H1 (cell line): ENCODE results near the gene ZNF511. TPM values are rescaled to one million over a fixed set of nuclear protein-coding genes. Genes with fewer than 3 reads are reported as not detected.

Experiments
- CTCF ChIA-PET: fragments of 300-600 bp; sonication (Branson Sonifier 250); formaldehyde crosslinking; loops from one replicate; lab custom pipeline; 2021; ENCODE audit not compliant: partially characterized antibody; lab: Charles Lee
- POLR2A ChIA-PET: fragments of 300-600 bp; sonication (Branson Sonifier 250); formaldehyde crosslinking; loops from one replicate; lab custom pipeline; 2021; ENCODE audit warnings: inconsistent platforms; ENCODE audit not compliant: partially characterized antibody; lab: Charles Lee
- DNase-seq, 2 experiments: peaks; one replicate each; pipeline versions ENCODE4 v3.0.0 to v3.0.0-alpha.2; 2010 to 2022; ENCODE audit warnings: low spot score in 2 of 2, low read depth in 1 of 2, mixed read lengths in 1 of 2
- FAIRE-seq: peaks from 2 replicates; lab custom pipeline; 2011; peaks lifted over from hg19 to GRCh38; lab: Jason Lieb, UNC
- H2AFZ ChIP-seq: 2 replicates; pipeline ENCODE4 v1.8.1; 2012; ENCODE audit warnings: low read length, inconsistent platforms
- H2AK5ac ChIP-seq: 2 replicates; pipeline ENCODE4 v1.6.1; 2013; ENCODE audit warnings: low read depth, low read length
- H2BK120ac ChIP-seq: replicated peaks from 2 replicates; pipeline ENCODE3; 2013; ENCODE audit warnings: low read depth, low read length, inconsistent platforms
- H2BK12ac ChIP-seq: 2 replicates; pipeline ENCODE4 v1.6.1; 2013; ENCODE audit warnings: low read depth, low read length
- H2BK15ac ChIP-seq: 2 replicates; pipeline ENCODE4 v1.6.1; 2013; ENCODE audit warnings: low read length
- H2BK20ac ChIP-seq: 2 replicates; pipeline ENCODE4 v1.6.1; 2013; ENCODE audit warnings: low read length
- H2BK5ac ChIP-seq: 2 replicates; pipeline ENCODE4 v1.6.1; 2013; ENCODE audit warnings: low read depth, low read length
- H3K14ac ChIP-seq: 2 replicates; pipeline ENCODE4 v1.6.1; 2013; ENCODE audit warnings: inconsistent platforms; ENCODE audit not compliant: insufficient read length
- H3K18ac ChIP-seq: 2 replicates; pipeline ENCODE4 v1.6.1; 2013; ENCODE audit warnings: low read length; ENCODE audit errors: extremely low read depth
- H3K23ac ChIP-seq: 2 replicates; pipeline ENCODE4 v1.6.1; 2013; ENCODE audit warnings: inconsistent platforms; ENCODE audit not compliant: insufficient read length
- H3K23me2 ChIP-seq: 2 replicates; pipeline ENCODE4 v1.6.1; 2013; ENCODE audit warnings: low read depth, low read length
- H3K27ac ChIP-seq: 2 replicates; pipeline ENCODE4 v1.6.1; 2011; ENCODE audit warnings: low read depth, low read length, inconsistent platforms
- H3K27me3 ChIP-seq, 4 experiments: replicated peaks in 1 of 4; 1 replicate in 1 of 4; 2 replicates in 3 of 4; pipeline versions ENCODE4 v1.6.1 to v1.8.1; 2011 to 2013; ENCODE audit warnings: low read length in 3 of 4, mild to moderate bottlenecking in 3 of 4, inconsistent platforms in 2 of 4, mixed read lengths in 2 of 4, moderate library complexity in 1 of 4; ENCODE audit not compliant: control insufficient read depth in 3 of 4, insufficient read depth in 3 of 4; ENCODE audit errors: extremely low read depth in 1 of 4
- H3K36me3 ChIP-seq, 4 experiments: 2 replicates each; pipeline versions ENCODE4 v1.6.1 to v1.8.1; 2011 to 2013; ENCODE audit warnings: mild to moderate bottlenecking in 4 of 4, low read length in 3 of 4, moderate library complexity in 2 of 4, control low read depth in 1 of 4, inconsistent platforms in 1 of 4; ENCODE audit not compliant: insufficient read depth in 4 of 4, control insufficient read depth in 2 of 4
- H3K4ac ChIP-seq: replicated peaks from 2 replicates; pipeline ENCODE3; 2013; ENCODE audit warnings: low read length, low read depth, mixed read lengths, inconsistent platforms; ENCODE audit not compliant: insufficient read length
- H3K4me1 ChIP-seq, 4 experiments: replicated peaks in 1 of 4; 1 replicate in 1 of 4; 2 replicates in 3 of 4; pipeline versions ENCODE4 v1.6.1 to v1.8.1; 2011 to 2013; ENCODE audit warnings: low read length in 3 of 4, inconsistent platforms in 2 of 4, mixed read lengths in 1 of 4; ENCODE audit not compliant: insufficient read depth in 4 of 4, control insufficient read depth in 3 of 4
- H3K4me2 ChIP-seq, 2 experiments: 2 replicates each; pipeline versions ENCODE4 v1.6.1 to v1.8.1; 2011 to 2013; ENCODE audit warnings: low read depth in 2 of 2, low read length in 2 of 2, control low read depth in 1 of 2, inconsistent platforms in 1 of 2, mild to moderate bottlenecking in 1 of 2; ENCODE audit not compliant: insufficient read depth in 1 of 2
- H3K4me3 ChIP-seq, 4 experiments: fragments of 200-600, 300-600 bp in 1 of 4; sonication (generic), shearing (Covaris generic), sonication (Bioruptor Twin) in 1 of 4; 2 replicates each; pipeline versions ENCODE4 v1.5.1 to v1.8.1; 2011 to 2016; ENCODE audit warnings: low read length in 4 of 4, low read depth in 3 of 4, control low read depth in 2 of 4, inconsistent platforms in 2 of 4, mild to moderate bottlenecking in 2 of 4, mixed read lengths in 1 of 4, moderate library complexity in 1 of 4; ENCODE audit not compliant: insufficient read depth in 2 of 4; ENCODE audit errors: extremely low read depth in 1 of 4
- H3K56ac ChIP-seq: replicated peaks from 2 replicates; pipeline ENCODE3; 2013; ENCODE audit warnings: low read depth, mild to moderate bottlenecking, mixed read lengths, low read length, inconsistent platforms; ENCODE audit not compliant: insufficient read length
- H3K79me1 ChIP-seq: 2 replicates; pipeline ENCODE4 v1.6.1; 2013; ENCODE audit warnings: low read depth, low read length, control low read depth
- H3K79me2 ChIP-seq, 2 experiments: 2 replicates each; pipeline versions ENCODE4 v1.6.1 to v1.8.1; 2012 to 2013; ENCODE audit warnings: low read length in 2 of 2, mild to moderate bottlenecking in 2 of 2, inconsistent platforms in 1 of 2; ENCODE audit not compliant: insufficient read depth in 2 of 2, control insufficient read depth in 1 of 2
- H3K9ac ChIP-seq, 4 experiments: replicated peaks in 1 of 4; 1 replicate in 1 of 4; 2 replicates in 3 of 4; pipeline versions ENCODE4 v1.6.1 to v1.8.1; 2011 to 2013; ENCODE audit warnings: low read depth in 3 of 4, low read length in 3 of 4, control low read depth in 2 of 4, mild to moderate bottlenecking in 2 of 4, moderate library complexity in 2 of 4, inconsistent platforms in 1 of 4; ENCODE audit errors: extremely low read depth in 1 of 4
- H3K9me3 ChIP-seq, 2 experiments: 2 replicates each; pipeline versions ENCODE4 v1.6.1 to v1.8.1; 2012 to 2013; ENCODE audit warnings: mild to moderate bottlenecking in 2 of 2, moderate library complexity in 2 of 2, control low read depth in 1 of 2, inconsistent platforms in 1 of 2, low read depth in 1 of 2, low read length in 1 of 2, mixed read lengths in 1 of 2; ENCODE audit not compliant: insufficient read depth in 2 of 2
- H4K20me1 ChIP-seq, 2 experiments: replicated peaks in 1 of 2; 2 replicates each; pipeline versions ENCODE3 to v1.8.1; 2011 to 2013; ENCODE audit warnings: inconsistent platforms in 2 of 2, low read length in 2 of 2, mild to moderate bottlenecking in 1 of 2; ENCODE audit not compliant: insufficient read depth in 2 of 2, control insufficient read depth in 1 of 2
- H4K5ac ChIP-seq: 2 replicates; pipeline ENCODE4 v1.6.1; 2013; ENCODE audit warnings: low read length, low read depth, mixed read lengths, inconsistent platforms; ENCODE audit not compliant: insufficient read length
- H4K8ac ChIP-seq: 2 replicates; pipeline ENCODE4 v1.8.0; 2013; ENCODE audit warnings: mild to moderate bottlenecking, moderate library complexity, low read length, inconsistent platforms; ENCODE audit not compliant: insufficient read depth; ENCODE audit errors: extremely low read depth
- H4K91ac ChIP-seq: replicated peaks from 2 replicates; pipeline ENCODE3; 2013; ENCODE audit warnings: low read length, mixed read lengths, inconsistent platforms; ENCODE audit not compliant: insufficient read length
- CBX5 ChIP-seq: fragments of 300-800, 300-1000 bp; sonication (generic); IDR thresholded peaks from 2 replicates; pipeline ENCODE4 v1.7.1; 2016; ENCODE audit warnings: antibody characterized with exemption, low read length, low read depth
- CTCF ChIP-seq, 3 experiments: IDR thresholded peaks; 1 replicate in 2 of 3; 2 replicates in 1 of 3; pipeline versions ENCODE4 v1.5.1 to v1.6.1; 2011; ENCODE audit warnings: low read length in 3 of 3, mild to moderate bottlenecking in 3 of 3, inconsistent platforms in 2 of 3, low read depth in 1 of 3, moderate library complexity in 1 of 3; ENCODE audit not compliant: insufficient read depth in 1 of 3; ENCODE audit errors: control extremely low read depth in 1 of 3
- GABPA ChIP-seq: IDR thresholded peaks from 2 replicates; pipeline ENCODE4 v1.6.1; 2011; ENCODE audit warnings: mild to moderate bottlenecking, low read length, moderate library complexity, borderline replicate concordance; ENCODE audit not compliant: insufficient read depth
- JUN ChIP-seq: IDR thresholded peaks from 2 replicates; pipeline ENCODE4 v1.6.1; 2011; ENCODE audit warnings: low read depth, mild to moderate bottlenecking, improper control_type of control experiment, low read length
- JUND ChIP-seq: IDR thresholded peaks from 2 replicates; pipeline ENCODE4 v1.6.1; 2011; ENCODE audit warnings: mild to moderate bottlenecking, improper control_type of control experiment, low read length
- NRF1 ChIP-seq: IDR thresholded peaks from 2 replicates; pipeline ENCODE4 v1.6.1; 2011; ENCODE audit warnings: mild to moderate bottlenecking, low read depth, low read length, improper control_type of control experiment
- RAD21 ChIP-seq, 2 experiments: IDR thresholded peaks in 1 of 2; conservative IDR thresholded peaks in 1 of 2; 2 replicates each; pipeline ENCODE4 v1.6.1; 2011; ENCODE audit warnings: low read depth in 2 of 2, low read length in 2 of 2, improper control_type of control experiment in 1 of 2, inconsistent platforms in 1 of 2, mild to moderate bottlenecking in 1 of 2, moderate library complexity in 1 of 2
- TBP ChIP-seq: IDR thresholded peaks from 2 replicates; pipeline ENCODE4 v1.6.1; 2011; ENCODE audit warnings: low read depth, low read length, improper control_type of control experiment
- ZNF274 ChIP-seq: IDR thresholded peaks from 2 replicates; pipeline ENCODE4 v1.7.0; 2012; ENCODE audit warnings: low read length, borderline replicate concordance; ENCODE audit errors: extremely low read depth
- WGBS, 2 experiments: shearing (Covaris generic) in 1 of 2; methylation state at CpG; one replicate each; pipeline versions ENCODE4 v1.1.6 to v1.1.7; 2013 to 2015; ENCODE audit warnings: low lambda C conversion rate in 2 of 2, mixed read lengths in 2 of 2, inconsistent platforms in 1 of 2, low coverage in 1 of 2, missing lambda C conversion rate in 1 of 2; ENCODE audit not compliant: insufficient replicate concordance in 2 of 2, insufficient coverage in 1 of 2, insufficient read length in 1 of 2; ENCODE audit errors: extremely low coverage in 1 of 2, missing lambda C conversion rate in 1 of 2; 5-methylcytosine and 5-hydroxymethylcytosine counted together
- polyA plus RNA-seq, 7 experiments: library from polyadenylated mRNA; depleted of rRNA in 3 of 7; stranded (reverse) in 5 of 7; unstranded in 2 of 7; fragments of >200 nt in 5 of 7; fragments of 200-250 nt in 2 of 7; gene quantifications; 1 replicate in 5 of 7; 2 replicates in 1 of 7; 4 replicates in 1 of 7; pipeline versions ENCODE4 v1.2.1 to v1.2.3, GENCODE V29; 2011 to 2013; ENCODE audit warnings: missing spikeins in 2 of 7, mixed read lengths in 2 of 7
- total RNA-seq: library from RNA; stranded (reverse); fragmentation: NEBNext Ultra II Directional; extraction: Animal tissue kit (Norgen Biotek cat#: 25700); gene quantifications from 2 replicates; pipeline ENCODE4 v1.2.1, GENCODE V29; 2021

Gene ZNF511
- total and polyA plus RNA-seq, 2 of the 8 experiments (the other 6 are each of a cell fraction or from before 2014, with no cell fraction given) = 55.4 to 71.7 TPM

GRCh38 chr10:133337370-133337725, 28.6 kb downstream of the ZNF511 start:
- 83% methylated on average over 3 of the region's 3 CpGs; no CpG with 5 or more reads in 1 of the 2 experiments for WGBS, 2 experiments
- no peak overlapping the region for H4K91ac ChIP-seq
- no peak overlapping the region for H2BK20ac ChIP-seq
- peaks cover 0 to 20% of the 10 kb centered on the region in 2 experiments for H4K20me1 ChIP-seq
- no peaks in the 10 kb centered on the region; a peak in 1 of 8 replicates for H3K36me3 ChIP-seq
- H2BK5ac ChIP-seq = no peak overlapping the region
- H2BK12ac ChIP-seq = peak overlapping the region; percentile 50; the same call in 1 of the 2 replicates
- no peak overlapping the region for H3K23ac ChIP-seq
- no peak overlapping the region for H4K8ac ChIP-seq
- H2AK5ac ChIP-seq = peak overlapping the region; percentile 82; the same call in 1 of the 2 replicates
- no peak overlapping the region for H3K9ac ChIP-seq
- FAIRE-seq (peak; percentile 7), DNase-seq (no peak)
- H3K56ac ChIP-seq = peak overlapping the region; percentile 90
- H3K23me2 ChIP-seq = peaks cover 32% of the 10 kb centered on the region; the same call in 1 of the 2 replicates
- no peak overlapping the region for H2BK120ac ChIP-seq
- H3K27ac ChIP-seq = no peak overlapping the region
- H3K14ac ChIP-seq = no peak overlapping the region
- ChIA-PET POLR2A (interaction anchor here (0.8 to 2.5 kb wide), 4 partner anchors 10 to 20 kb away, joined by 3 to 8 read pairs (median 6); partner anchors contain the start of genes FUOM and PRAP1), CTCF (no interaction called here)
- H3K79me2 ChIP-seq = no peaks in the 10 kb centered on the region
- no peak overlapping the region for H3K4me2 ChIP-seq
- peak overlapping the region; percentile 92; the same call in 1 of the 2 replicates for H2BK15ac ChIP-seq
- H3K4ac ChIP-seq = no peak overlapping the region
- no peaks in the 10 kb centered on the region for H3K79me1 ChIP-seq
- H3K27me3 ChIP-seq = peaks cover 27 to 55% (median 51%) of the 10 kb centered on the region in 4 experiments
- no peak overlapping the region for H2AFZ ChIP-seq
- peaks cover 0 to 18% (median 4%) of the 10 kb centered on the region in 4 experiments; a peak in 5 of 7 replicates for H3K4me1 ChIP-seq
- no peak overlapping the region for H3K4me3 ChIP-seq
- H3K18ac ChIP-seq = no peak overlapping the region
- peaks cover 0 to 12% of the 10 kb centered on the region in 2 experiments; a peak in 1 of 4 replicates for H3K9me3 ChIP-seq
- no peak overlapping the region for H4K5ac ChIP-seq
- TF ChIP-seq NRF1 (no peak), CBX5 (no peak), TBP (no peak), ZNF274 (no peak), JUN (no peak), CTCF (IDR thresholded peaks at IDR 0.05; ENCODE audit: control extremely low read depth in 1 of 3, insufficient read depth in 1 of 3, low read depth in 1 of 3, low read length in 3 of 3) (no peak), GABPA (no peak), RAD21 (IDR thresholded peaks at IDR 0.05 in 1 of 2, conservative IDR thresholded peaks at IDR 0.05 in 1 of 2; ENCODE audit: low read depth in 2 of 2, low read length in 2 of 2) (no peak), JUND (no peak)
